Left renal pelvis (tissue), 4 donors: ENCODE data around the gene TTC7B. TPM values are rescaled to one million over a fixed set of nuclear protein-coding genes. Genes with fewer than 3 reads are reported as not detected.
A peak's percentile ranks its signal among the peaks of the same experiment; 100 is the strongest.

Experiments used
- DNase-seq, 4 donors: peaks; one replicate each; pipeline ENCODE4 v3.0.0-alpha.2; 2013; ENCODE audit warnings: low read depth in 4 of 4, low spot score in 3 of 4
- polyA plus RNA-seq, 4 donors: library from polyadenylated mRNA; unstranded; fragments of 120-200 nt; gene quantifications; one replicate each; pipeline ENCODE4 v1.2.1, GENCODE V29; 2013; ENCODE audit not compliant: insufficient read length in 4 of 4

Gene TTC7B
- polyA plus RNA-seq, 4 donors, result 35.3 to 49.1 (median 47.4) TPM

- no peak for DNase-seq
Observed at GRCh38 chr14:90715993-90716392, 100.2 kb downstream of the TTC7B start.

- DNase-seq, result no peak
Observed at GRCh38 chr14:90715495-90715894, 100.7 kb downstream of the TTC7B start.

GRCh38 chr14:90714811-90715210, 101.4 kb downstream of the TTC7B start:
- no peak for DNase-seq

- no peak for DNase-seq
Observed at GRCh38 chr14:90704738-90705392, 111.4 kb downstream of the TTC7B start.

GRCh38 chr14:90703841-90704737, 112.1 kb downstream of the TTC7B start:
- no peak for DNase-seq

GRCh38 chr14:90700933-90701776, 115.1 kb downstream of the TTC7B start:
- DNase-seq, result no peak

GRCh38 chr14:90699016-90699415, 117.2 kb downstream of the TTC7B start:
- no peak for DNase-seq

- no peak for DNase-seq
Observed at GRCh38 chr14:90698379-90698869, 117.8 kb downstream of the TTC7B start.

- peak in 2 of 4 donors; percentile 60 to 62 for DNase-seq
Observed at GRCh38 chr14:90697577-90698206, 118.5 kb downstream of the TTC7B start.

GRCh38 chr14:90697132-90697531, 119.1 kb downstream of the TTC7B start:
- no peak for DNase-seq

- DNase-seq, result no peak
Observed at GRCh38 chr14:90696720-90697119, 119.5 kb downstream of the TTC7B start.

GRCh38 chr14:90695997-90696660, 120.1 kb downstream of the TTC7B start:
- no peak for DNase-seq

- no peak for DNase-seq
Observed at GRCh38 chr14:90693413-90693812, 122.8 kb downstream of the TTC7B start.

GRCh38 chr14:90692826-90693225, 123.4 kb downstream of the TTC7B start:
- DNase-seq, result no peak

GRCh38 chr14:90692061-90692460, 124.2 kb downstream of the TTC7B start:
- DNase-seq, result no peak

- no peak for DNase-seq
Observed at GRCh38 chr14:90691627-90692026, 124.6 kb downstream of the TTC7B start.

- DNase-seq, result no peak
Observed at GRCh38 chr14:90687680-90688079, 128.6 kb downstream of the TTC7B start.

GRCh38 chr14:90682615-90683014, 133.6 kb downstream of the TTC7B start:
- no peak for DNase-seq

- no peak for DNase-seq
Observed at GRCh38 chr14:90681929-90682328, 134.3 kb downstream of the TTC7B start.

- no peak for DNase-seq
Observed at GRCh38 chr14:90678846-90679362, 137.3 kb downstream of the TTC7B start.
